Measurements from ENCODE around the gene C19orf47. TPM values are rescaled to one million over a fixed set of nuclear protein-coding genes. Genes with fewer than 3 reads are reported as not detected.

Gene C19orf47
- 24.4 and 28.9 TPM in 2 replicates for total RNA-seq

DNA sequence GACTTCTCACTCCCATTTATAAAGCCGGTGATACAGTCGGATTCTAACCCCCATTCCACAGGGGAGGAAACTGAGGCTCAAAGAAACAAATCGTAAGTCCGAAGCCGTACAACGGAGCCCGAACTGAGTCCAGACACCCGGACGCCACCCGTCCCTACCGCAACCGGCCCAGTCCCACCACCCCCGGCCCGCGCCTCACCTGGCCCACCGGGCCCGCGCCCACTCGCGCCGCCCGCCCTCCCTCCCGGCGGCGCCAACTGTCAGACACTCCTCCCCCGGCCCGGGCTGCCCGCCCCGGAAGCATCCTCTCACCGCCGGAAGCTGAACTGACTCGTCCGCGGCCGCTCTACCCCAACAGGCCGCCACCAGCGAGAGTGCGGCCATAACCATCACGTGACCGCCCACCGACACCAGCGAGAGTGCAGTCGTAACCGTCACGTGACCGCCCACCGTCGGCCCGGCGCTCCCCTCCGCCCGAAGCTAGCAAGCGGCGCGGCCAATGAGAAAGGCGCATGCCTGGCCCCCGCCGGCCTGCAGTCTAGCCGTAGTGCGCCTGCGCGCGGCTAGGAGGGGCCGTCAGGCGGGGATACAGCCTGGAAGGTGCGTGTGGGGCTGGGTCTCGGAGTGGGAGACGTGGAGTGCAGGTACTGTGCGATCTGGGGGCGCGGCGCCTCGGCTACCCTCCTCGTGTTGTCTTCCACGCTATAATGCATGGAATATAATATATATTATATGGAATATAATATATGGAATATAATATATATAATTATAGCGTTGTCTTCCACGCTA is at the start of gene C19orf47, which contains the start of gene PLD3:
Gene C19orf47, minus strand, starts transcription at position 273 of the 789 bp plus-strand sequence. CDS start 6,540 bp downstream, outside the sequence.
Gene PLD3, plus strand, starts transcription at position 571 of the 789 bp plus-strand sequence. CDS start 17,789 bp downstream, outside the sequence.
- peaks cover 23% of the 10 kb centered on the region for H3K4me1 Mint-ChIP-seq
- intact Hi-C loops (cut with micrococcal nuclease): loop anchor here (1.0 to 2.0 kb wide), 2 partner anchors 63 to 94 kb away; partner anchors contain the start of gene AKT2
- H3K9me3 Mint-ChIP-seq: no peaks in the 10 kb centered on the region
- H3K36me3 Mint-ChIP-seq (ENCODE audit: low read depth): peaks cover 3% of the 10 kb centered on the region
- H3K27me3 Mint-ChIP-seq: peaks cover 2% of the 10 kb centered on the region
- peak within 1 kb of the TSS; percentile 88 for H3K4me3 Mint-ChIP-seq
- H3K27ac Mint-ChIP-seq: peak within 1 kb of the TSS; percentile 87
- peak; percentile 100 for DNase-seq

DNA sequence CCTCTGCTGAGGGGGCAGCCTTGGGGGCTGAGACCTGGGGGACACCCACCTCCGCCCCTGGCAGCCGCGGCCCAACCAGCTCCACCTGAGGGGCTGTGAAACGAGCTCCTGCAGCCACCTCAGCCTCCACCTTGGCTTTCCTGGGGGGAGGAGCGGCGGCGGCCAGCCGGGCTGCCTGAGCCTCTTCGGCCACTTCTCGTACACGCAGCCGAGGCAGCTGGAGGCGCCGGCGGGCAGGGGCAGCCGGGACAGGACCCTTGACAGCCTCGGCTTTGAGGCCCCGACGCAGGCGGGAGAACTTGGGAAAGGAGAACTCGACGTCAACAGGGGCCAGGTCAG is 49.3 kb upstream of the C19orf47 start:
- H3K27me3 Mint-ChIP-seq: peaks cover 3% of the 10 kb centered on the region

DNA sequence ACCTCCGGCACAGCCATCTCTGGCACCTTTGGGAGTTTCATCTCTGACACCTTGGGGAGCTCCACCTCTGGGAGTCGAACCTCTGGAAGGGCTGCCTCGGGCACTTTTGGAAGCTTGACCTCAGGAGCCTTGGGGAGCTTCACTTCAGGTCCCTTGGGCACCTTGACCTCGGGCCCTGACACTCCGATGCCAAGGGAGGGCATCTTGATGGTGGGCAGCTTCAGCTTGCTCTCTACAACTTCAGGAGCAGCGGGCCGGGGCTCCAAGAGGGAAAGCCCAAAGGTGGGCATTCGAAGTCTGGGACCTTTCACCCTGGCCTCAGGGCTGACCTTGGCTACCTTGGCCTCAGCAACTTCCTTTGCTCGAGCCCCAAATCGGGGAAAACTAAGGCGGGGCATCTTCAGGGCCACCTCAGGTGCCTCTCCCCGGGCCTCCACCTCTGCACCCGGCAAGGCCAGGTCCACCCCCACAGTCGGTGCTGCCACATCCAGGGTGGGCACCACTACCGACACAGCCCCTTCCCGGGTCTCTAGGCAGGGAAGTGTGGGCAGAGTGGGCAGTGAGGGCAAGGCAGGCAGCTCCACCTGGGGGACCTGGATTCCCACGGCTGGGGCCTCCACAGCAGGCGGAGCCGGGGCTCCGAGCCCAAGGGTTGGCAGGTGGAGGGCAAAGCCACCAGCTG is 48.8 kb upstream of the C19orf47 start:
- no peaks in the 10 kb centered on the region for H3K9me3 Mint-ChIP-seq
- H3K4me3 Mint-ChIP-seq: no peak overlapping the region
- H3K27me3 Mint-ChIP-seq: peaks cover 3% of the 10 kb centered on the region
- H3K36me3 Mint-ChIP-seq (ENCODE audit: low read depth): no peaks in the 10 kb centered on the region
- DNase-seq: no peak
- H3K27ac Mint-ChIP-seq: no peak overlapping the region
- intact Hi-C loops (cut with micrococcal nuclease): no loop called here
- peaks cover 6% of the 10 kb centered on the region for H3K4me1 Mint-ChIP-seq

More for the DNA sequence above, 49.3 kb upstream of the C19orf47 start:
- Mint-ChIP-seq H3K36me3 (ENCODE audit: low read depth) (no peaks in the 10 kb centered on the region), H3K27ac (no peak overlapping the region), H3K4me1 (peaks cover 6% of the 10 kb centered on the region), H3K4me3 (no peak overlapping the region), H3K9me3 (no peaks in the 10 kb centered on the region)
- intact Hi-C loops (cut with micrococcal nuclease): no loop called here
- DNase-seq: no peak

DNA sequence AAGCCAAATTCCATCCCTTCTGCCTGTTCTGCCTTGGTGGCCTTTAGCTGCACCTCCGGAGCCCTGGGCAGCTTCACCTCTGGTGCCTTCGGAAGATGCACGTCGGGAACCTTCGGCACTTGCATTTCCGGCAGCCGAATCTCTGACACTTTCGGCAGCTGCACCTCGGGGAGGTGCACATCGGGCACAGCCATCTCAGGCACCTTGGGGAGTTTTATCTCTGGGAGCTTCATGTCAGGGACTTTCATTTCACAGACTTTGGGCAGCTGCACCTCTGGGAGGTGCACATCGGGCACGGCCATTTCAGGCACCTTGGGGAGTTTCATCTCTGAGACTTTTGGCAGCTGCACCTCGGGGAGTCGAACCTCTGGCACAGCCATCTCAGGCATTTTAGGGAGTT is 47.8 kb upstream of the C19orf47 start:
- no peaks in the 10 kb centered on the region for H3K9me3 Mint-ChIP-seq
- no peak overlapping the region for H3K4me3 Mint-ChIP-seq
- intact Hi-C loops (cut with micrococcal nuclease): no loop called here
- DNase-seq: no peak
- no peak overlapping the region for H3K27ac Mint-ChIP-seq
- H3K27me3 Mint-ChIP-seq: peaks cover 3% of the 10 kb centered on the region
- H3K4me1 Mint-ChIP-seq: peaks cover 6% of the 10 kb centered on the region
- H3K36me3 Mint-ChIP-seq (ENCODE audit: low read depth): no peaks in the 10 kb centered on the region

DNA sequence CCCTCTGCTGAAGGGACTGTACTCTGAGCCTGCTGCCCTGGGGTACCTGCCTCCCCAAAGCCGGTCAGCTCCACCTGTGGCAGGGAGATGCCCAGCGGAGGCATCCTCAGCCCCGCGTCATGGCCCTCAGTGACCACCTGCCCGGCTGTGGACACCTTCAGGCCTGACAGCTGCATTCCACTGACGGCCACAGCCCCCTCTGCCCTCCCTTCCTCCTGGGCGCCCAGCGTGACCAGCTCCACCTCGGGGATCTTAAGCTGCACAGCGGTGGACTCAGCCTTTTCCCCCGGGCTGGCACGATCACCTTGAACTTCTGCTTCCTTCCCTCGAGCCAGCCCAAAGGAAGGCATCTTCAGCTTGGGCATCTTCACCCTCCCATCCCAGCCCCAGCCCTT is 46.6 kb upstream of the C19orf47 start:
- no peaks in the 10 kb centered on the region for H3K27me3 Mint-ChIP-seq

GRCh38 chr19:40393894-40394815 is 46.0 kb upstream of the C19orf47 start:
- H3K4me1 Mint-ChIP-seq: peaks cover 5% of the 10 kb centered on the region
- H3K9me3 Mint-ChIP-seq: no peaks in the 10 kb centered on the region
- no peak overlapping the region for H3K27ac Mint-ChIP-seq
- DNase-seq: no peak
- intact Hi-C loops (cut with micrococcal nuclease): no loop called here
- no peaks in the 10 kb centered on the region for H3K36me3 Mint-ChIP-seq (ENCODE audit: low read depth)
- H3K27me3 Mint-ChIP-seq: no peaks in the 10 kb centered on the region
- H3K4me3 Mint-ChIP-seq: no peak overlapping the region

More for the DNA sequence above, 46.6 kb upstream of the C19orf47 start:
- no peak overlapping the region for H3K27ac Mint-ChIP-seq
- H3K36me3 Mint-ChIP-seq (ENCODE audit: low read depth): no peaks in the 10 kb centered on the region
- intact Hi-C loops (cut with micrococcal nuclease): no loop called here
- H3K9me3 Mint-ChIP-seq: no peaks in the 10 kb centered on the region
- H3K4me3 Mint-ChIP-seq: no peak overlapping the region
- peaks cover 6% of the 10 kb centered on the region for H3K4me1 Mint-ChIP-seq
- DNase-seq: no peak

DNA sequence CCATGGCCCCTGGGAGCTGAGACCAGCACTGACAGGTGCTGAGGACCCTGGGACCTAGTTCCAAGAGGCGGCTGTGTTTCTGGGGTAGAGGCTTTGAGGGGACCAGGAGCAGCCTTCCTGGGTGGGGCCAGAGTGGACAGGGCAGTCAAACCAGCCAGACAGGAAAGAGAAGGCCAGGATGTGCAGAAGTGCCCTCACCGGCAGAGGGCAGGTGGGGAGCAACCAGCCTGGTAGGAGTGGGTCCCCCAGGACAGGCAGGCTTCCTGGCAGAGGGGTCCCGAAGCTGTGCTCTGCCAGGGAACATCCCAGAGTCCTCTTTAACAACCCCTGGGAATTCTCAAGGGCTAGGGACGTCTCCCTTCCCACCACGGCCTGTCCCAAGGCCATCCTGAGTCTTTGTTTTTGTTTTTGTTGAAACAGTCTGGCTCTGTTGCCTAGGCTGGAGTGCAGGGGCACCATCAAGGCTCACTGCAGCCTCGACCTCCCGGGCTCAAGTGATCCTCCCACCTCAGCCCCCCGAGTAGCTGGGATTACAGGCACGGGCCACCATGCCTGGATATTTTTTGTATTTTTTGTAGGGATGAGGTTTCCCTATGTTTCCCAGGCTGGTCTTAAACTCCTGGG is 44.8 kb upstream of the C19orf47 start:
- no peaks in the 10 kb centered on the region for H3K27me3 Mint-ChIP-seq
- no peak overlapping the region for H3K27ac Mint-ChIP-seq
- no peak for DNase-seq
- H3K4me3 Mint-ChIP-seq: no peak overlapping the region
- no peaks in the 10 kb centered on the region for H3K9me3 Mint-ChIP-seq
- no peaks in the 10 kb centered on the region for H3K36me3 Mint-ChIP-seq (ENCODE audit: low read depth)
- H3K4me1 Mint-ChIP-seq: no peaks in the 10 kb centered on the region
- intact Hi-C loops (cut with micrococcal nuclease): no loop called here

- H3K4me1 Mint-ChIP-seq: no peaks in the 10 kb centered on the region
- no peaks in the 10 kb centered on the region for H3K27me3 Mint-ChIP-seq
- H3K27ac Mint-ChIP-seq: no peak overlapping the region
- no peaks in the 10 kb centered on the region for H3K9me3 Mint-ChIP-seq
- intact Hi-C loops (cut with micrococcal nuclease): no loop called here
- DNase-seq: no peak
- H3K4me3 Mint-ChIP-seq: no peak overlapping the region
- no peaks in the 10 kb centered on the region for H3K36me3 Mint-ChIP-seq (ENCODE audit: low read depth)
Observed at GRCh38 chr19:40392123-40392522, 43.9 kb upstream of the C19orf47 start.

- DNase-seq: no peak
- no peaks in the 10 kb centered on the region for H3K4me1 Mint-ChIP-seq
- H3K27me3 Mint-ChIP-seq: peaks cover 2% of the 10 kb centered on the region
- no peak within 1 kb of the TSS for H3K4me3 Mint-ChIP-seq
- no peak within 1 kb of the TSS for H3K27ac Mint-ChIP-seq
- no peaks in the 10 kb centered on the region for H3K9me3 Mint-ChIP-seq
- no peaks in the 10 kb centered on the region for H3K36me3 Mint-ChIP-seq (ENCODE audit: low read depth)
- intact Hi-C loops (cut with micrococcal nuclease): no loop called here
Observed at GRCh38 chr19:40390084-40390742, 42.0 kb upstream of the C19orf47 start, which contains the start of gene HIPK4. Gene HIPK4, minus strand, starts transcription at chr19:40390181. Its CDS starts 279 bp downstream, at chr19:40389902.

- peaks cover 2% of the 10 kb centered on the region for H3K27me3 Mint-ChIP-seq
- H3K9me3 Mint-ChIP-seq: no peaks in the 10 kb centered on the region
- intact Hi-C loops (cut with micrococcal nuclease): no loop called here
- no peak overlapping the region for H3K4me3 Mint-ChIP-seq
- no peak for DNase-seq
- no peaks in the 10 kb centered on the region for H3K4me1 Mint-ChIP-seq
- H3K27ac Mint-ChIP-seq: no peak overlapping the region
- no peaks in the 10 kb centered on the region for H3K36me3 Mint-ChIP-seq (ENCODE audit: low read depth)
Observed at GRCh38 chr19:40389404-40390083, 41.3 kb upstream of the C19orf47 start.

GRCh38 chr19:40388481-40388880 is 40.3 kb upstream of the C19orf47 start:
- H3K27me3 Mint-ChIP-seq: peaks cover 2% of the 10 kb centered on the region
- H3K4me3 Mint-ChIP-seq: no peak overlapping the region
- intact Hi-C loops (cut with micrococcal nuclease): no loop called here
- no peaks in the 10 kb centered on the region for H3K4me1 Mint-ChIP-seq
- H3K9me3 Mint-ChIP-seq: no peaks in the 10 kb centered on the region
- H3K27ac Mint-ChIP-seq: no peak overlapping the region
- H3K36me3 Mint-ChIP-seq (ENCODE audit: low read depth): no peaks in the 10 kb centered on the region
- no peak for DNase-seq

DNA sequence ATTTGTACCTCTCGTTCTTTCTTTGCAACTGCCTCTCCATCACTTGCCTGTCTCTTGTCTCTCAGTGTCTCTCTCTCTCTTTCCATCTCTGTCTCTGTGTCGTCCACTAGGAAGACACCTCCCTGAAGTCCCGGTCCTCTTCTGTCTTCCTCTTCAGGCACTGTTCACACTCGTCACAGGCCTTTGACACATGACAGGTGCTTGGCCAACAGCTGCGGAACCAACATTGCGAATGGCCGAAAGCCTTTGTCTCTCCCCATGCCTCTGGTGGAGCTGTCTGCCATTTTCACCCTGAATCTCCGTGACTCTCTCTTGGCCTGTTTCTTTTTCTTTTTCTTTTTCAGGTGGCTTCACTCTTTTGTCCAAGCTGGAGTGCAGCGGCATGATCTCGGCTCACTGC is 39.0 kb upstream of the C19orf47 start:
- Mint-ChIP-seq H3K9me3 (no peaks in the 10 kb centered on the region), H3K27me3 (peaks cover 2% of the 10 kb centered on the region), H3K36me3 (ENCODE audit: low read depth) (no peaks in the 10 kb centered on the region), H3K4me3 (no peak overlapping the region), H3K27ac (no peak overlapping the region), H3K4me1 (no peaks in the 10 kb centered on the region)
- intact Hi-C loops (cut with micrococcal nuclease): no loop called here
- DNase-seq: no peak
